Transverse colon (tissue), 4 donors: ENCODE results near the gene ADAM10. TPM values are rescaled to one million over a fixed set of nuclear protein-coding genes. Genes with fewer than 3 reads are reported as not detected.

Experiments
- DNase-seq: peaks from one replicate; pipeline ENCODE4 v3.0.0-alpha.2; 2019
- H3K27ac ChIP-seq, 4 donors: fragments of 200-600 bp; sonication (generic); 2 replicates each; pipeline ENCODE4 v1.5.1; 2016 to 2018; ENCODE audit warnings: inconsistent platforms in 4 of 4
- H3K27me3 ChIP-seq: fragments of 200-600 bp; sonication (generic); 2 replicates; pipeline ENCODE4 v1.5.1; 2017; ENCODE audit warnings: inconsistent platforms
- H3K36me3 ChIP-seq, 4 donors: fragments of 200-600 bp; sonication (generic); 2 replicates each; pipeline ENCODE4 v1.5.1; 2017 to 2019; ENCODE audit warnings: inconsistent platforms in 4 of 4
- H3K4me1 ChIP-seq, 4 donors: fragments of 200-600 bp; sonication (generic); 2 replicates each; pipeline ENCODE4 v1.5.1; 2017 to 2020; ENCODE audit warnings: inconsistent platforms in 4 of 4
- H3K4me3 ChIP-seq, 4 donors: fragments of 200-600 bp; sonication (generic); 1 replicate in 1 of 4; 2 replicates in 3 of 4; pipeline versions ENCODE4 v1.5.1 to v1.6.1; 2017 to 2019; ENCODE audit warnings: inconsistent platforms in 4 of 4
- H3K9me3 ChIP-seq, 2 donors: fragments of 200-600 bp; sonication (generic); 2 replicates each; pipeline ENCODE4 v1.5.1; 2017 to 2019; ENCODE audit warnings: inconsistent platforms in 2 of 2
- CTCF ChIP-seq, 5 experiments: fragments of 200-600 bp in 3 of 5; fragments of 450-650 bp in 2 of 5; sonication (generic) in 3 of 5; IDR thresholded peaks; 1 replicate in 2 of 5; 2 replicates in 3 of 5; pipeline ENCODE4 v1.5.1; 2016 to 2017; ENCODE audit warnings: antibody characterized with exemption in 5 of 5, inconsistent platforms in 3 of 5, mild to moderate bottlenecking in 2 of 5, moderate library complexity in 1 of 5
- EP300 ChIP-seq: sonication (generic); formaldehyde crosslinking; IDR thresholded peaks from one replicate; pipeline ENCODE4 v1.6.1; 2017; ENCODE audit warnings: antibody characterized with exemption, low read depth
- POLR2A ChIP-seq: fragments of 450-650 bp; IDR thresholded peaks from one replicate; pipeline ENCODE4 v1.6.1; 2016; ENCODE audit warnings: antibody characterized with exemption, mild to moderate bottlenecking, moderate library complexity
- POLR2AphosphoS5 ChIP-seq, 3 donors: sonication (generic); formaldehyde crosslinking; IDR thresholded peaks; one replicate each; pipeline ENCODE4 v1.6.1; 2016; ENCODE audit warnings: antibody characterized with exemption in 3 of 3
- WGBS, 2 donors: methylation state at CpG; one replicate each; pipeline ENCODE4 v1.1.5; 2018; ENCODE audit warnings: low coverage in 1 of 2; 5-methylcytosine and 5-hydroxymethylcytosine counted together
- in situ Hi-C, 4 donors: fragments of 200-750 bp; cut with MboI; loops; one replicate each; pipeline versions ENCODE4 v1.15.0 to v1.15.1; 2017; ENCODE audit warnings: low sequenced_read_pairs in 3 of 4, low pct_ligation_motif_present in 1 of 4, low pct_unique_long_range_greater_than_20kb in 1 of 4
- intact Hi-C: fragments of 100-400 bp; cut with DNase I; formaldehyde crosslinking; loops from one replicate; pipeline ENCODE4 v1.15.1; 2023; ENCODE audit warnings: low total_unique reads
- total RNA-seq, 4 donors: library from RNA; depleted of rRNA; stranded (reverse); fragments of >200 nt; gene quantifications; one replicate each; pipeline ENCODE4 v1.1.0, GENCODE V29; 2016

The ADAM10 gene
- total RNA-seq, 4 donors from 2014 or later = 45.3 to 941 (median 69.1) TPM

- Histone ChIP-seq H3K4me3 (no peak overlapping the region), H3K4me1 (no peaks in the 10 kb centered on the region), H3K9me3 (peaks cover 7% of the 10 kb centered on the region in 2 donors), H3K27me3 (no peaks in the 10 kb centered on the region), H3K36me3 (no peaks in the 10 kb centered on the region), H3K27ac (no peak overlapping the region)
- no peak for DNase-seq
- intact Hi-C loops (no loop called here), in situ Hi-C loops (loop anchor here in 2 of 4 donors (25.0 kb wide), 2 partner anchors 499 to 524 kb away; no protein-coding TSS in a partner anchor)
- TF ChIP-seq POLR2A (no peak), CTCF (IDR thresholded peaks at IDR 0.05) (no peak), EP300 (no peak), POLR2AphosphoS5 (IDR thresholded peaks at IDR 0.05) (no peak)
- 67 to 89% methylated on average over 1 of the region's 1 CpG for WGBS, 2 donors
Measured at GRCh38 chr15:58761010-58761388, 11.5 kb upstream of the ADAM10 start.

GRCh38 chr15:58760385-58761009 is 11.0 kb upstream of the ADAM10 start:
- 66 to 79% methylated on average over 7 of the region's 7 CpGs for WGBS, 2 donors
- intact Hi-C loops = no loop called here
- TF ChIP-seq EP300 (no peak), POLR2A (no peak), CTCF (IDR thresholded peaks at IDR 0.05) (no peak), POLR2AphosphoS5 (IDR thresholded peaks at IDR 0.05) (no peak)
- Histone ChIP-seq H3K36me3 (no peaks in the 10 kb centered on the region), H3K27me3 (no peaks in the 10 kb centered on the region), H3K4me3 (no peak overlapping the region), H3K9me3 (peaks cover 7% of the 10 kb centered on the region in 2 donors), H3K4me1 (no peaks in the 10 kb centered on the region), H3K27ac (no peak overlapping the region)
- in situ Hi-C loops = loop anchor here in 2 of 4 donors (25.0 kb wide), 2 partner anchors 498 to 523 kb away; no protein-coding TSS in a partner anchor
- no peak for DNase-seq

GRCh38 chr15:58758141-58758540 is 8.6 kb upstream of the ADAM10 start:
- TF ChIP-seq POLR2AphosphoS5 (IDR thresholded peaks at IDR 0.05) = no peak
- TF ChIP-seq CTCF (IDR thresholded peaks at IDR 0.05) = peak in 1 of 5 experiments; percentile 6
- no peak for TF ChIP-seq EP300
- TF ChIP-seq POLR2A = no peak
- Histone ChIP-seq H3K9me3 (no peaks in the 10 kb centered on the region), H3K4me3 (no peak overlapping the region), H3K27ac (no peak overlapping the region), H3K27me3 (no peaks in the 10 kb centered on the region), H3K4me1 (no peaks in the 10 kb centered on the region), H3K36me3 (no peaks in the 10 kb centered on the region)
- no peak for DNase-seq
- in situ Hi-C loops = loop anchor here in 3 of 4 donors (10.0 to 25.0 kb wide), 3 partner anchors 493 to 521 kb away; no protein-coding TSS in a partner anchor
- 0 to 29% methylated on average over 1 to 3 of the region's 3 CpGs for WGBS, 2 donors
- intact Hi-C loops = no loop called here

DNA sequence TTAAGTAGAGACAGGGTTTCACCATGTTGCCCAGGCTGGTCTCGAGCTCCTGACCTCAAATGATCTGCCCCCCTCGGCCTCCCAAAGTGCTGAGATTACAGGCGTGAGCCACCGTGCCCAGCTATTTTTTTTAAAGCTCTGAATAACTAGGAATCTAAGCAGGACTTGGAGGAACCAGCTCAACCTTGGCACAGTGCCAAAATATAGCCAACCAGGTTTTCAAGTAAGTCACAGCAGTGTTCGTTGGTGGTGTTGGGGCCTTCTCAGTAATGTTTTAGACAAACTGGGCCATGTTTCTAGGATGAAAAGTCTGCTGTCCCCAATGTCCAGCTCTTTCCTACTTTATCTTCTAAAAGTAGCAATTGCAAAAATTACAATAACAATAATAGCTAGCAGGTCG is 6.4 kb upstream of the ADAM10 start:
- DNase-seq = no peak
- H3K4me1 ChIP-seq = no peaks in the 10 kb centered on the region
- intact Hi-C loops (no loop called here), in situ Hi-C loops (loop anchor here in 3 of 4 donors (10.0 to 25.0 kb wide), 3 partner anchors 491 to 519 kb away; no protein-coding TSS in a partner anchor)
- H3K36me3 ChIP-seq = no peaks in the 10 kb centered on the region
- TF ChIP-seq EP300 = no peak
- no peak for TF ChIP-seq POLR2A
- no peak for TF ChIP-seq POLR2AphosphoS5 (IDR thresholded peaks at IDR 0.05)
- no peak for TF ChIP-seq CTCF (IDR thresholded peaks at IDR 0.05)
- H3K27me3 ChIP-seq = no peaks in the 10 kb centered on the region
- no peak overlapping the region for H3K27ac ChIP-seq
- 63 to 78% methylated on average over 2 to 6 of the region's 6 CpGs for WGBS, 2 donors
- no peak overlapping the region for H3K4me3 ChIP-seq
- no peaks in the 10 kb centered on the region for H3K9me3 ChIP-seq
